SK-N-SH (cell line): ENCODE results near the gene PAPOLG.

ENCODE experiments used
- RAD21 ChIP-seq: IDR thresholded peaks from 2 replicates; pipeline ENCODE4 v1.6.1; 2012; ENCODE audit warnings: mild to moderate bottlenecking, low read length
- RCOR1 ChIP-seq: fragments of 150-350 bp; IDR thresholded peaks from 2 replicates; pipeline ENCODE4 v1.6.1; 2017; ENCODE audit warnings: antibody characterized with exemption, low read length
- TF ChIP-seq, protein P1 (sequence below): fragments of 200-600 bp; sonication (generic); IDR thresholded peaks from 2 replicates; pipeline ENCODE4 v1.6.1; 2017; ENCODE audit warnings: antibody characterized with exemption, mild to moderate bottlenecking, moderate library complexity
- TF ChIP-seq, protein P2 (sequence below): IDR thresholded peaks from 2 replicates; pipeline ENCODE4 v1.4.0; 2012; ENCODE audit warnings: low read depth, borderline replicate concordance
- TF ChIP-seq, protein P3 (sequence below): fragments of 150-350 bp; IDR thresholded peaks from 2 replicates; pipeline ENCODE4 v1.6.1; 2017; ENCODE audit warnings: antibody characterized with exemption, low read length, low read depth, borderline replicate concordance
- TF ChIP-seq, protein P4 (sequence below): IDR thresholded peaks from 2 replicates; pipeline ENCODE4; 2012

DNA sequence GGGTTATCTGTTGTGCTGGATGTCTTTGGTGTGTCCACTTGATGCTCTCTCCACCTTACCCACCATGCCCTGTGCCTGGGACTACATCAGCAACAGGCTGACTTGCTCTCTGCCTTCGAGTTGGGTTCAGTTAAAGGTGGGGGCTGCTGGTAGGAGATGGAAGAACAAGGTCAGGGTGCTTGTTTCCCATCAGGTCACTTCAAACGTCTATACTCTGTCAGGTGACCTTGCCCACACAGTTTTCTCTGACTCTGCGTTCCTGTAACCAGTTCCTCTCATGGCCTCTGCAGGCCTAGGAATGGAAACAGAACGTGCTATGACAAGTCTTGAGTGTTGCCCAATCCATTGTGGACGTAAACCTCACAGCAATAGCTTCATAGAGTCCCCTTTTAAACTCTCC lies 38.4 kb upstream of the PAPOLG start:
- TF ChIP-seq, protein P1, sequence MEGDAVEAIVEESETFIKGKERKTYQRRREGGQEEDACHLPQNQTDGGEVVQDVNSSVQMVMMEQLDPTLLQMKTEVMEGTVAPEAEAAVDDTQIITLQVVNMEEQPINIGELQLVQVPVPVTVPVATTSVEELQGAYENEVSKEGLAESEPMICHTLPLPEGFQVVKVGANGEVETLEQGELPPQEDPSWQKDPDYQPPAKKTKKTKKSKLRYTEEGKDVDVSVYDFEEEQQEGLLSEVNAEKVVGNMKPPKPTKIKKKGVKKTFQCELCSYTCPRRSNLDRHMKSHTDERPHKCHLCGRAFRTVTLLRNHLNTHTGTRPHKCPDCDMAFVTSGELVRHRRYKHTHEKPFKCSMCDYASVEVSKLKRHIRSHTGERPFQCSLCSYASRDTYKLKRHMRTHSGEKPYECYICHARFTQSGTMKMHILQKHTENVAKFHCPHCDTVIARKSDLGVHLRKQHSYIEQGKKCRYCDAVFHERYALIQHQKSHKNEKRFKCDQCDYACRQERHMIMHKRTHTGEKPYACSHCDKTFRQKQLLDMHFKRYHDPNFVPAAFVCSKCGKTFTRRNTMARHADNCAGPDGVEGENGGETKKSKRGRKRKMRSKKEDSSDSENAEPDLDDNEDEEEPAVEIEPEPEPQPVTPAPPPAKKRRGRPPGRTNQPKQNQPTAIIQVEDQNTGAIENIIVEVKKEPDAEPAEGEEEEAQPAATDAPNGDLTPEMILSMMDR, result no peak
- no peak for TF ChIP-seq RAD21
- TF ChIP-seq, protein P2, sequence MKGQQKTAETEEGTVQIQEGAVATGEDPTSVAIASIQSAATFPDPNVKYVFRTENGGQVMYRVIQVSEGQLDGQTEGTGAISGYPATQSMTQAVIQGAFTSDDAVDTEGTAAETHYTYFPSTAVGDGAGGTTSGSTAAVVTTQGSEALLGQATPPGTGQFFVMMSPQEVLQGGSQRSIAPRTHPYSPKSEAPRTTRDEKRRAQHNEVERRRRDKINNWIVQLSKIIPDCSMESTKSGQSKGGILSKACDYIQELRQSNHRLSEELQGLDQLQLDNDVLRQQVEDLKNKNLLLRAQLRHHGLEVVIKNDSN, result no peak
- TF ChIP-seq, protein P3, sequence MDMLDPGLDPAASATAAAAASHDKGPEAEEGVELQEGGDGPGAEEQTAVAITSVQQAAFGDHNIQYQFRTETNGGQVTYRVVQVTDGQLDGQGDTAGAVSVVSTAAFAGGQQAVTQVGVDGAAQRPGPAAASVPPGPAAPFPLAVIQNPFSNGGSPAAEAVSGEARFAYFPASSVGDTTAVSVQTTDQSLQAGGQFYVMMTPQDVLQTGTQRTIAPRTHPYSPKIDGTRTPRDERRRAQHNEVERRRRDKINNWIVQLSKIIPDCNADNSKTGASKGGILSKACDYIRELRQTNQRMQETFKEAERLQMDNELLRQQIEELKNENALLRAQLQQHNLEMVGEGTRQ, result no peak
- no peak for TF ChIP-seq RCOR1
- TF ChIP-seq, protein P4, sequence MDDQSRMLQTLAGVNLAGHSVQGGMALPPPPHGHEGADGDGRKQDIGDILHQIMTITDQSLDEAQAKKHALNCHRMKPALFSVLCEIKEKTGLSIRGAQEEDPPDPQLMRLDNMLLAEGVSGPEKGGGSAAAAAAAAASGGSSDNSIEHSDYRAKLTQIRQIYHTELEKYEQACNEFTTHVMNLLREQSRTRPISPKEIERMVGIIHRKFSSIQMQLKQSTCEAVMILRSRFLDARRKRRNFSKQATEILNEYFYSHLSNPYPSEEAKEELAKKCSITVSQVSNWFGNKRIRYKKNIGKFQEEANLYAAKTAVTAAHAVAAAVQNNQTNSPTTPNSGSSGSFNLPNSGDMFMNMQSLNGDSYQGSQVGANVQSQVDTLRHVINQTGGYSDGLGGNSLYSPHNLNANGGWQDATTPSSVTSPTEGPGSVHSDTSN, result no peak
